NCI-H748 (cell line): ENCODE data around the gene DOCK4.
A peak's percentile ranks its signal among the peaks of the same experiment; 100 is the strongest.

ENCODE experiments used
- DNase-seq: peaks from one replicate; lab custom pipeline; 2025; ENCODE audit not compliant: unreplicated experiment; lab: John Stamatoyannopoulos, UW

DOCK4 gene

GRCh38 chr7:111869280-111869679, 336.9 kb downstream of the DOCK4 start:
- DNase-seq: no peak

GRCh38 chr7:111867348-111867931, 338.8 kb downstream of the DOCK4 start:
- no peak for DNase-seq

GRCh38 chr7:111866787-111867186, 339.4 kb downstream of the DOCK4 start:
- no peak for DNase-seq

GRCh38 chr7:111865430-111865829, 340.8 kb downstream of the DOCK4 start:
- no peak for DNase-seq

GRCh38 chr7:111864291-111864976, 341.8 kb downstream of the DOCK4 start:
- no peak for DNase-seq

- DNase-seq: no peak
These were observed 342.9 kb downstream of the DOCK4 start for GRCh38 chr7:111863269-111863668.

GRCh38 chr7:111860248-111860647, 346.0 kb downstream of the DOCK4 start:
- no peak for DNase-seq

- no peak for DNase-seq
These were observed 347.9 kb downstream of the DOCK4 start for GRCh38 chr7:111858331-111858730.

- DNase-seq: peak; percentile 9
These were observed 350.4 kb downstream of the DOCK4 start for GRCh38 chr7:111855842-111856227.

GRCh38 chr7:111855161-111855841, 350.9 kb downstream of the DOCK4 start:
- peak; percentile 17 for DNase-seq

- DNase-seq: no peak
These were observed 352.8 kb downstream of the DOCK4 start for GRCh38 chr7:111853201-111853990.

GRCh38 chr7:111852081-111852480, 354.1 kb downstream of the DOCK4 start:
- DNase-seq: no peak

- no peak for DNase-seq
These were observed 359.3 kb downstream of the DOCK4 start for GRCh38 chr7:111846898-111847297.

- no peak for DNase-seq
These were observed 360.3 kb downstream of the DOCK4 start for GRCh38 chr7:111845853-111846252.

GRCh38 chr7:111844904-111845671, 361.1 kb downstream of the DOCK4 start:
- DNase-seq: no peak

- DNase-seq: no peak
These were observed 363.7 kb downstream of the DOCK4 start for GRCh38 chr7:111842491-111842890.

GRCh38 chr7:111841596-111842205, 364.5 kb downstream of the DOCK4 start:
- DNase-seq: no peak

- no peak for DNase-seq
These were observed 365.7 kb downstream of the DOCK4 start for GRCh38 chr7:111840528-111840927.

GRCh38 chr7:111839261-111839660, 366.9 kb downstream of the DOCK4 start:
- DNase-seq: no peak

GRCh38 chr7:111836592-111836991, 369.6 kb downstream of the DOCK4 start:
- DNase-seq: no peak
